GM12878 (cell line): ENCODE data around the gene CCDC91. TPM values are rescaled to one million over a fixed set of nuclear protein-coding genes. Genes with fewer than 3 reads are reported as not detected.

ENCODE experiments used
- ATAC-seq: fragments of 200-7000 bp; cut with Tn5 transposase; 3 replicates; pipeline ENCODE4 v1.9.1; 2020; ENCODE audit warnings: mild to moderate bottlenecking, moderate library complexity
- Bru-seq: library from RNA; stranded (reverse); fragments of 400-500 nt; gene quantifications from one replicate; lab custom pipeline; 2021; lab: Mats Ljungman, UMichigan
- BruChase-seq, 2 experiments: library from RNA; stranded (reverse); fragments of 400-500 nt; gene quantifications; one replicate each; lab custom pipeline; 2021; lab: Mats Ljungman, UMichigan
- BruUV-seq: library from RNA; stranded (reverse); fragments of 400-500 nt; replicated peaks from 2 replicates; lab custom pipeline; 2021; lab: Mats Ljungman, UMichigan
- CTCF ChIA-PET: fragments of 300-600 bp; sonication (Branson Sonifier 250); formaldehyde crosslinking; extraction: SDS; loops from one replicate; lab custom pipeline; 2021; ENCODE audit warnings: inconsistent platforms; lab: Yijun Ruan, JAX
- POLR2A ChIA-PET: fragments of 350-600 bp; formaldehyde crosslinking; extraction: SDS; loops from one replicate; lab custom pipeline; 2021; ENCODE audit warnings: inconsistent platforms; lab: Charles Lee
- RAD21 ChIA-PET: fragments of 300-600 bp; sonication (Branson Sonifier 250); formaldehyde crosslinking; loops from one replicate; lab custom pipeline; 2023; ENCODE audit warnings: antibody characterized with exemption; ENCODE audit not compliant: unreplicated experiment; lab: Charles Lee
- SMC1A ChIA-PET: fragments of 300-600 bp; sonication (Branson Sonifier 250); formaldehyde crosslinking; loops from one replicate; lab custom pipeline; 2023; ENCODE audit not compliant: unreplicated experiment, uncharacterized antibody; lab: Charles Lee
- DNase-seq: peaks from one replicate; pipeline ENCODE4 v3.0.0-alpha.2; 2011; ENCODE audit warnings: low read depth, low spot score
- FAIRE-seq: peaks from 3 replicates; lab custom pipeline; 2011; peaks lifted over from hg19 to GRCh38; lab: Jason Lieb, UNC
- H2AFZ ChIP-seq: 2 replicates; pipeline ENCODE4 v1.6.0; 2011; ENCODE audit warnings: low read depth, low read length, control low read depth; ENCODE audit not compliant: control insufficient read depth
- H3K27ac ChIP-seq: 2 replicates; pipeline ENCODE4 v1.5.1; 2011; ENCODE audit warnings: control low read depth; ENCODE audit not compliant: control insufficient read depth, insufficient read depth
- H3K27me3 ChIP-seq, 2 experiments: replicated peaks in 1 of 2; 2 replicates each; pipeline versions ENCODE4 v1.6.0 to v1.6.1; 2011; ENCODE audit warnings: low read length in 1 of 2; ENCODE audit not compliant: control insufficient read depth in 2 of 2, insufficient read depth in 2 of 2
- H3K36me3 ChIP-seq, 2 experiments: 2 replicates each; pipeline ENCODE4 v1.5.1; 2011; ENCODE audit warnings: low read length in 1 of 2; ENCODE audit not compliant: control insufficient read depth in 2 of 2, insufficient read depth in 2 of 2
- H3K4me1 ChIP-seq: 2 replicates; pipeline ENCODE4 v1.6.1; 2011; ENCODE audit warnings: mild to moderate bottlenecking, low read length, moderate library complexity, mixed read lengths; ENCODE audit not compliant: control insufficient read depth, insufficient read depth
- H3K4me2 ChIP-seq: 2 replicates; pipeline ENCODE4 v1.6.0; 2011; ENCODE audit warnings: control low read depth; ENCODE audit not compliant: control insufficient read depth, insufficient read depth
- H3K4me3 ChIP-seq: fragments of 200-600 bp; sonication (generic); 2 replicates; pipeline ENCODE4 v1.5.1; 2016
- H3K79me2 ChIP-seq: 2 replicates; pipeline ENCODE4 v1.6.0; 2011; ENCODE audit warnings: low read length; ENCODE audit not compliant: control insufficient read depth, insufficient read depth
- H3K9ac ChIP-seq: 2 replicates; pipeline ENCODE4 v1.8.0; 2011; ENCODE audit warnings: low read length, control low read depth, mixed read lengths; ENCODE audit not compliant: control insufficient read depth, insufficient read depth
- H3K9me3 ChIP-seq: replicated peaks from 3 replicates; pipeline ENCODE4 v1.5.1; 2011; ENCODE audit warnings: mild to moderate bottlenecking, low read length; ENCODE audit not compliant: control insufficient read depth, insufficient read depth
- H4K20me1 ChIP-seq: 2 replicates; pipeline ENCODE4 v1.6.0; 2011; ENCODE audit not compliant: control insufficient read depth, insufficient read depth
- BHLHE40 ChIP-seq, 2 experiments: fragments of 450-650 bp in 1 of 2; IDR thresholded peaks; 2 replicates each; pipeline ENCODE4 v1.6.1; 2011 to 2017; ENCODE audit warnings: low read depth in 2 of 2, borderline replicate concordance in 1 of 2, improper control_type of control experiment in 1 of 2, low read length in 1 of 2, mild to moderate bottlenecking in 1 of 2
- CEBPB ChIP-seq, 2 experiments: fragments of 150-350 bp in 1 of 2; IDR thresholded peaks; 2 replicates each; pipeline ENCODE4 v1.6.1; 2012 to 2014; ENCODE audit warnings: low read depth in 2 of 2, low read length in 2 of 2, borderline replicate concordance in 1 of 2, inconsistent platforms in 1 of 2
- CHD1 ChIP-seq: IDR thresholded peaks from 2 replicates; pipeline ENCODE4 v1.6.1; 2012; ENCODE audit warnings: low read depth, low read length, improper control_type of control experiment
- CHD4 ChIP-seq: fragments of 200-600 bp; sonication (generic); IDR thresholded peaks from 2 replicates; pipeline ENCODE4 v1.6.1; 2016; ENCODE audit warnings: mild to moderate bottlenecking
- EP300 ChIP-seq, 2 experiments: fragments of 150-350 bp in 1 of 2; IDR thresholded peaks; 2 replicates each; pipeline ENCODE4 v1.6.1; 2011 to 2012; ENCODE audit warnings: low read depth in 2 of 2, low read length in 2 of 2, borderline replicate concordance in 1 of 2, improper control_type of control experiment in 1 of 2, inconsistent platforms in 1 of 2; ENCODE audit not compliant: control insufficient read depth in 1 of 2
- EZH2 ChIP-seq: IDR thresholded peaks from 2 replicates; pipeline ENCODE4 v1.6.1; 2012; ENCODE audit warnings: low read depth, mild to moderate bottlenecking, control low read depth, inconsistent platforms, low read length, borderline replicate concordance; ENCODE audit not compliant: control insufficient read depth
- FOXK2 ChIP-seq: fragments of 450-650 bp; IDR thresholded peaks from 2 replicates; pipeline ENCODE4 v1.6.1; 2017; ENCODE audit warnings: mild to moderate bottlenecking, moderate library complexity
- NR2C2 ChIP-seq: IDR thresholded peaks from 2 replicates; pipeline ENCODE4 v1.6.1; 2011; ENCODE audit warnings: borderline replicate concordance, low read depth; ENCODE audit not compliant: control insufficient read depth, insufficient read length
- SIN3A ChIP-seq: IDR thresholded peaks from 2 replicates; pipeline ENCODE4 v1.6.1; 2012; ENCODE audit warnings: low read depth, low read length, improper control_type of control experiment
- SUPT20H ChIP-seq: IDR thresholded peaks from 2 replicates; pipeline ENCODE4 v1.6.1; 2011; ENCODE audit warnings: low read depth, mild to moderate bottlenecking, low read length, moderate library complexity, borderline replicate concordance; ENCODE audit not compliant: control insufficient read depth
- WGBS: methylation state at CpG from one replicate; pipeline ENCODE4 v1.1.6; 2016; ENCODE audit warnings: low lambda C conversion rate; ENCODE audit not compliant: insufficient replicate concordance, insufficient coverage; ENCODE audit errors: missing lambda C conversion rate; 5-methylcytosine and 5-hydroxymethylcytosine counted together
- in situ Hi-C: fragments of 300-500 bp; cut with MboI; formaldehyde crosslinking; loops from 9 replicates; pipeline ENCODE4 v1.14.3; 2018; ENCODE audit warnings: mixed read lengths
- intact Hi-C: fragments of 100-400 bp; cut with micrococcal nuclease; formaldehyde crosslinking; loops from one replicate; pipeline ENCODE4 v1.14.2; 2022; ENCODE audit not compliant: unreplicated experiment
- long read RNA-seq, 2 experiments: library from polyadenylated mRNA; unstranded; transcript quantifications; one replicate each; pipeline ENCODE4 v2.0.0, GENCODE V29; 2019 to 2020
- polyA minus RNA-seq, 3 experiments: library from RNA; depleted of rRNA, polyadenylated mRNA; stranded (reverse); fragments of >200 nt; gene quantifications; 2 replicates each; pipeline ENCODE4 v1.2.3, GENCODE V29; 2011
- polyA plus RNA-seq, 11 experiments: library from polyadenylated mRNA; depleted of rRNA in 4 of 11; unstranded in 6 of 11; stranded (reverse) in 5 of 11; fragments of >200 nt; fragmentation: Nextera tagmentation in 4 of 11; fragmentation: Illumina TruSeq in 1 of 11; extraction: Ambion mirVana in 4 of 11; extraction: Trizol in 1 of 11; gene quantifications; 1 replicate in 1 of 11; 2 replicates in 10 of 11; pipeline versions ENCODE4 v1.2.1 to v1.2.3, GENCODE V29; 2011 to 2016; ENCODE audit warnings: inconsistent platforms in 2 of 11, missing spikeins in 2 of 11, low read depth in 1 of 11
- total RNA-seq, 4 experiments: library from RNA; depleted of rRNA in 3 of 4; stranded (reverse); fragments of >200 nt in 3 of 4; fragmentation: Illumina TruSeq in 1 of 4; extraction: Trizol in 1 of 4; gene quantifications; 2 replicates each; pipeline versions ENCODE4 v1.2.1 to v1.2.3, GENCODE V29; 2013 to 2021
- TF ChIP-seq, protein P1 (sequence below): fragments of 150-350 bp; IDR thresholded peaks from 2 replicates; pipeline ENCODE4 v1.6.1; 2014; ENCODE audit warnings: mild to moderate bottlenecking, low read depth, low read length
- TF ChIP-seq, protein P2 (sequence below): fragments of 450-650 bp; IDR thresholded peaks from 2 replicates; pipeline ENCODE4 v1.6.1; 2016; ENCODE audit warnings: mild to moderate bottlenecking

The CCDC91 gene, protein sequence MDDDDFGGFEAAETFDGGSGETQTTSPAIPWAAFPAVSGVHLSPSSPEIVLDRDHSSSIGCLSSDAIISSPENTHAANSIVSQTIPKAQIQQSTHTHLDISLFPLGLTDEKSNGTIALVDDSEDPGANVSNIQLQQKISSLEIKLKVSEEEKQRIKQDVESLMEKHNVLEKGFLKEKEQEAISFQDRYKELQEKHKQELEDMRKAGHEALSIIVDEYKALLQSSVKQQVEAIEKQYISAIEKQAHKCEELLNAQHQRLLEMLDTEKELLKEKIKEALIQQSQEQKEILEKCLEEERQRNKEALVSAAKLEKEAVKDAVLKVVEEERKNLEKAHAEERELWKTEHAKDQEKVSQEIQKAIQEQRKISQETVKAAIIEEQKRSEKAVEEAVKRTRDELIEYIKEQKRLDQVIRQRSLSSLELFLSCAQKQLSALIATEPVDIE
- total RNA-seq (2013; cell fraction: nucleolus; rRNA removed), result 85.1 and 85.2 TPM in 2 replicates
- total RNA-seq (2014; rRNA removed), result 13.5 and 15.4 TPM in 2 replicates
- total RNA-seq (2014; rRNA removed; fragmentation: Illumina TruSeq; extraction: Trizol), result 17.3 and 20.3 TPM in 2 replicates
- total RNA-seq (2021), result 14.1 and 15.8 TPM in 2 replicates
- polyA plus RNA-seq (2011; ENCODE audit: low read depth), result 7.5 TPM
- 24.9 and 28.1 TPM in 2 replicates for polyA plus RNA-seq (2011; rRNA removed)
- polyA plus RNA-seq (2011; cell fraction: cytosol; rRNA removed), result 9.1 and 10.1 TPM in 2 replicates
- polyA plus RNA-seq (2011; cell fraction: nucleus; rRNA removed), result 12.0 and 12.1 TPM in 2 replicates
- polyA plus RNA-seq (2012), result 10.2 and 10.7 TPM in 2 replicates
- polyA plus RNA-seq (2014; fragmentation: Illumina TruSeq; extraction: Trizol), result 17.2 and 23.3 TPM in 2 replicates
- 10 to 100 TPM in 1 of 2 experiments, 1 to 10 TPM in 1; 6.1 to 10.3 TPM for polyA plus RNA-seq (2014; fragmentation: Nextera tagmentation; extraction: Ambion mirVana)
- 9.4 and 9.6 TPM in 2 replicates for polyA plus RNA-seq (2014; rRNA removed)
- polyA plus RNA-seq (2016; fragmentation: Nextera tagmentation; extraction: Ambion mirVana), result 10 to 100 TPM; 21.1 to 21.6 TPM
- 35.1 and 51.9 TPM in 2 replicates for polyA minus RNA-seq (2011; rRNA and poly(A)+ RNA removed)
- polyA minus RNA-seq (2011; cell fraction: cytosol; rRNA and poly(A)+ RNA removed), result 17.4 and 23.3 TPM in 2 replicates
- 33.9 and 54.6 TPM in 2 replicates for polyA minus RNA-seq (2011; cell fraction: nucleus; rRNA and poly(A)+ RNA removed)
- Bru-seq, nascent RNA, result percentile 74 among the genes with signal in this experiment
- percentile 62 among the genes with signal in this experiment for BruChase-seq, experiment 1, labeled RNA remaining after a 6-hour chase
- percentile 77 among the genes with signal in this experiment for BruChase-seq, experiment 2, labeled RNA remaining after a 2-hour chase
- long read RNA-seq, experiment 1, partial matches to known transcripts, result 2 of 14 reads
- long read RNA-seq, experiment 1, other reads (novel, unspliced or antisense), result 11 of 14 reads
- long read RNA-seq, experiment 2, transcript CCDC91-205 (11 exons, 1,301 nt), result major isoform, 9 of 103 reads
- long read RNA-seq, experiment 2, partial matches to known transcripts, result 35 of 103 reads
- long read RNA-seq, experiment 2, other reads (novel, unspliced or antisense), result 58 of 103 reads

DNA sequence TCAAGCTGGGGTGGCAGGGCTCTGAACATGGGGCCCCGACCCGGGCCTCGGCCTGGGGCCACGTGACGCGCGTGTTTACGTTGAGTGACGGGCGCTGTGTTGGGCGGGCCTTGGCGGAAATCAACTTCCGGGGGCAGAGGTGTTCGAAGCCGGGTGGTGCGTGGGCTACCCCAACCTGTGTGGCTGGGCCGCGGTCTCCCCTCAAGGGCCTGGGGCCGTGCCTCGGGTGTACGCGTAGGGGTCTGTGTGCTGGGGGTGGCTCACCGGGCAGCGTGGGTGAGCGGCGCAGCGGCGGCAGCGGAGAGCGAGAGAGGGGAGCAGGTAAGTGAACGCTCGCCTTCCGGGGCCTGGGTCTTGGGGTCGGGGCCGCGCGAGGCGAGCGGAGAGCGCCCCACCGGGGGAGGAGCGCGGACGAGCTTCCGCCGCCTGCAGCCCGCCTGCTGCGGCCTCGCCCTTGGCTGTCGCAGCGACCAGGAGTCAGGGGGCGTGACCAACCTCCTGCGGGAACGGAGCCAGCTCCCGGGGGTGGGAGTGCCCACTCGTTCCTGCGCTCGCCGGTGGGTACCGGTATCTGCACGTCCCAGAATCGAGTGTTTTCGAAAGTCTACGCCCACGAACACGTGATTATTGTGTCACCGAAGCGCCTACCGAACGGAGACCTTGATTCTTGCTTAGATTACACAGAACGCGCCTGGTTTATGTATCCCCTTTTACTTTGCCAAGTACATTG lies at the start of gene CCDC91:
Gene CCDC91, plus strand, starts transcription at position 136 of the 730 bp plus-strand sequence. CDS start 66,760 bp downstream, outside the sequence.
- under 1% methylated on average over 54 of the region's 72 CpGs for WGBS
- in situ Hi-C loops, result no loop called here
- FAIRE-seq (peak; percentile 47), ATAC-seq (peak; percentile 94), DNase-seq (peak; percentile 60)
- BruUV-seq, result no TSS peak
- ChIA-PET SMC1A (interaction anchor here (0.6 to 1.3 kb wide), 3 partner anchors 44 to 439 kb away, joined by 3 read pairs; no protein-coding TSS in a partner anchor), CTCF (interaction anchor here (0.8 to 1.9 kb wide), 4 partner anchors 17 to 226 kb away, joined by 3 to 5 read pairs (median 4); no protein-coding TSS in a partner anchor), RAD21 (interaction anchor here (1.0 to 2.1 kb wide), 4 partner anchors 12 to 58 kb away, joined by 3 to 7 read pairs (median 4); no protein-coding TSS in a partner anchor), POLR2A (interaction anchor here (0.6 to 1.4 kb wide), 5 partner anchors 11 to 58 kb away, joined by 3 to 7 read pairs (median 4); no protein-coding TSS in a partner anchor)
- Histone ChIP-seq H3K27ac (peak within 1 kb of the TSS; percentile 95), H3K9ac (peak within 1 kb of the TSS; percentile 95), H3K4me2 (peak within 1 kb of the TSS; percentile 92), H3K9me3 (no peaks in the 10 kb centered on the region; the same call in 2 of the 3 replicates), H2AFZ (peak within 1 kb of the TSS; percentile 93), H3K36me3 (no peaks in the 10 kb centered on the region), H3K79me2 (peaks cover 23% of the 10 kb centered on the region), H3K4me1 (peaks cover 4% of the 10 kb centered on the region; the same call in 1 of the 2 replicates), H3K4me3 (peak within 1 kb of the TSS; percentile 76), H4K20me1 (no peaks in the 10 kb centered on the region), H3K27me3 (no peaks in the 10 kb centered on the region)
- intact Hi-C loops, result loop anchor here (2.0 kb wide), 2 partner anchors 32 to 62 kb away; no protein-coding TSS in a partner anchor
- TF ChIP-seq CHD4 (no peak), CEBPB (IDR thresholded peaks at IDR 0.05; ENCODE audit: borderline replicate concordance in 1 of 2, low read depth in 2 of 2, low read length in 2 of 2) (no peak), EZH2 (no peak), SIN3A (peak; percentile 84), FOXK2 (peak; percentile 94), BHLHE40 (IDR thresholded peaks at IDR 0.05; ENCODE audit: borderline replicate concordance in 1 of 2, low read depth in 2 of 2, low read length in 1 of 2) (peak; percentile 79 to 85), CHD1 (peak; percentile 52; the same call in 1 of the 2 replicates), EP300 (IDR thresholded peaks at IDR 0.05; ENCODE audit: borderline replicate concordance in 1 of 2, control insufficient read depth in 1 of 2, low read depth in 2 of 2, low read length in 2 of 2) (no peak), NR2C2 (no peak), SUPT20H (no peak)
- TF ChIP-seq, protein P1, sequence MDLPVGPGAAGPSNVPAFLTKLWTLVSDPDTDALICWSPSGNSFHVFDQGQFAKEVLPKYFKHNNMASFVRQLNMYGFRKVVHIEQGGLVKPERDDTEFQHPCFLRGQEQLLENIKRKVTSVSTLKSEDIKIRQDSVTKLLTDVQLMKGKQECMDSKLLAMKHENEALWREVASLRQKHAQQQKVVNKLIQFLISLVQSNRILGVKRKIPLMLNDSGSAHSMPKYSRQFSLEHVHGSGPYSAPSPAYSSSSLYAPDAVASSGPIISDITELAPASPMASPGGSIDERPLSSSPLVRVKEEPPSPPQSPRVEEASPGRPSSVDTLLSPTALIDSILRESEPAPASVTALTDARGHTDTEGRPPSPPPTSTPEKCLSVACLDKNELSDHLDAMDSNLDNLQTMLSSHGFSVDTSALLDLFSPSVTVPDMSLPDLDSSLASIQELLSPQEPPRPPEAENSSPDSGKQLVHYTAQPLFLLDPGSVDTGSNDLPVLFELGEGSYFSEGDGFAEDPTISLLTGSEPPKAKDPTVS, result no peak
- TF ChIP-seq, protein P2, sequence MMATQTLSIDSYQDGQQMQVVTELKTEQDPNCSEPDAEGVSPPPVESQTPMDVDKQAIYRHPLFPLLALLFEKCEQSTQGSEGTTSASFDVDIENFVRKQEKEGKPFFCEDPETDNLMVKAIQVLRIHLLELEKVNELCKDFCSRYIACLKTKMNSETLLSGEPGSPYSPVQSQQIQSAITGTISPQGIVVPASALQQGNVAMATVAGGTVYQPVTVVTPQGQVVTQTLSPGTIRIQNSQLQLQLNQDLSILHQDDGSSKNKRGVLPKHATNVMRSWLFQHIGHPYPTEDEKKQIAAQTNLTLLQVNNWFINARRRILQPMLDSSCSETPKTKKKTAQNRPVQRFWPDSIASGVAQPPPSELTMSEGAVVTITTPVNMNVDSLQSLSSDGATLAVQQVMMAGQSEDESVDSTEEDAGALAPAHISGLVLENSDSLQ, result peak; percentile 99
